Measurements from ENCODE around the gene PDZRN4. TPM values are rescaled to one million over a fixed set of nuclear protein-coding genes. Genes with fewer than 3 reads are reported as not detected.
A peak's percentile ranks its signal among the peaks of the same experiment; 100 is the strongest.
"Not testable (repeated sequence)": the region's sequence is repeated elsewhere in the genome, so short reads cannot be mapped to it uniquely, and the experiment has no call there.

Gene PDZRN4
- total and polyA plus RNA-seq, 10 donors, result 0.07 to 0.77 (median 0.29) TPM; not detected in 2

GRCh38 chr12:41190338-41190737, 2.2 kb downstream of the PDZRN4 start:
- peak overlapping the region in 2 of 8 donors; percentile 35 to 61 for H3K4me3 ChIP-seq
- 9 to 15% (median 14%) methylated on average over 5 of the region's 5 CpGs for WGBS, 5 donors
- H3K27ac ChIP-seq, result no peak overlapping the region

GRCh38 chr12:41191549-41191948, 3.4 kb downstream of the PDZRN4 start:
- DNase-seq; intact Hi-C loops (cut with DNase I; ENCODE audit: low total_unique reads); H3K36me3 ChIP-seq; H3K4me3 ChIP-seq; H3K9me3 ChIP-seq; H3K27ac ChIP-seq: not testable (repeated sequence)
- peaks cover 0 to 27% (median 21%) of the 10 kb centered on the region in 6 donors for H3K4me1 ChIP-seq
- peaks cover 9 to 56% (median 33%) of the 10 kb centered on the region in 7 donors for H3K27me3 ChIP-seq (replicated peaks in 1 of 7)
- 83 to 91% (median 87%) methylated on average over 3 of the region's 3 CpGs for WGBS, 5 donors

More at GRCh38 chr12:41190338-41190737, 2.2 kb downstream of the PDZRN4 start:
- peaks cover 0 to 27% (median 21%) of the 10 kb centered on the region in 6 donors for H3K4me1 ChIP-seq
- peaks cover 9 to 56% (median 33%) of the 10 kb centered on the region in 7 donors for H3K27me3 ChIP-seq (replicated peaks in 1 of 7)
- TF ChIP-seq CTCF (IDR thresholded peaks at IDR 0.05 in 8 of 11, conservative IDR thresholded peaks at IDR 0.05 in 3 of 11), result peak in 4 of 11 experiments; percentile 10 to 36 (median 27)
- no peak for TF ChIP-seq POLR2AphosphoS5 (IDR thresholded peaks at IDR 0.05)
- no peak for TF ChIP-seq POLR2A (IDR thresholded peaks at IDR 0.05)
- H3K36me3 ChIP-seq, result no peaks in the 10 kb centered on the region
- intact Hi-C loops (cut with DNase I; ENCODE audit: low total_unique reads), result no loop called here
- no peak for DNase-seq
- no peaks in the 10 kb centered on the region for H3K9me3 ChIP-seq

- no peak for TF ChIP-seq CTCF (IDR thresholded peaks at IDR 0.05 in 8 of 11, conservative IDR thresholded peaks at IDR 0.05 in 3 of 11)
- TF ChIP-seq POLR2AphosphoS5 (IDR thresholded peaks at IDR 0.05), result no peak
- TF ChIP-seq POLR2A (IDR thresholded peaks at IDR 0.05), result no peak
- WGBS, 5 donors, result 38 to 65% (median 44%) methylated on average over 1 of the region's 1 CpG
These were observed 5.2 kb downstream of the PDZRN4 start for GRCh38 chr12:41193311-41193710.

DNA sequence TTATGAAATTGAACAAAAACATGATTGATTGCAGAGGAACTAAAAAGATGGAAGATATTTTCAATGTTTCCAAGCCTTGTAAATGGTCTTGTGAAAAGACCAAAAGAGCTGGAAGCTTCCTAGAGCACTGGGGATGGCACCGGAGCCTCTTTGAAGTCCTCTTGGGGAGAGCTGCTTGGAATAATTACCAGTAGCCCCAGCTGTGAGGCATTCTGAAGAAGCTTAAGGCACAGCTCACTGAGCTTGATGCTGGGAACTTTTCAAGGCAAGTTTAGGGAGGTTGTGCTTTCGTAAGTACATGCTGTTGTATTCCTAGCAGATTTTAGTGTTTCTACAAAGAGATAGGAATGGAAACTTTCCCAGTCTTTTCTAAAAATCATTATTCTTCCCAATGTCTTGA, 13.9 kb downstream of the PDZRN4 start:
- no peak overlapping the region for H3K27ac ChIP-seq
- 77 to 89% (median 83%) methylated on average over 2 of the region's 2 CpGs for WGBS, 5 donors
- no peaks in the 10 kb centered on the region for H3K27me3 ChIP-seq (replicated peaks in 1 of 7)
- no peak for TF ChIP-seq POLR2A (IDR thresholded peaks at IDR 0.05)
- no peak for TF ChIP-seq POLR2AphosphoS5 (IDR thresholded peaks at IDR 0.05)
- no peak for TF ChIP-seq CTCF (IDR thresholded peaks at IDR 0.05 in 8 of 11, conservative IDR thresholded peaks at IDR 0.05 in 3 of 11)
- H3K4me1 ChIP-seq, result peaks cover 0 to 7% (median 1%) of the 10 kb centered on the region in 6 donors
- no peak overlapping the region for H3K4me3 ChIP-seq
- no peak for DNase-seq
- intact Hi-C loops (cut with DNase I; ENCODE audit: low total_unique reads), result no loop called here
- H3K9me3 ChIP-seq, result no peaks in the 10 kb centered on the region
- H3K36me3 ChIP-seq, result no peaks in the 10 kb centered on the region

More at GRCh38 chr12:41193311-41193710, 5.2 kb downstream of the PDZRN4 start:
- Histone ChIP-seq H3K27me3 (replicated peaks in 1 of 7) (peaks cover 7 to 39% (median 18%) of the 10 kb centered on the region in 7 donors), H3K4me1 (peaks cover 0 to 19% (median 17%) of the 10 kb centered on the region in 6 donors), H3K27ac (no peak overlapping the region), H3K36me3 (no peaks in the 10 kb centered on the region), H3K9me3 (no peaks in the 10 kb centered on the region), H3K4me3 (no peak overlapping the region)
- intact Hi-C loops (cut with DNase I; ENCODE audit: low total_unique reads), result no loop called here
- no peak for DNase-seq

Measured in spleen (tissue), 11 donors.